CD8-positive, alpha-beta memory T cell (primary cell): ENCODE results near the gene HNRNPUL2. TPM values are rescaled to one million over a fixed set of nuclear protein-coding genes. Genes with fewer than 3 reads are reported as not detected.
"Not testable (repeated sequence)": the region's sequence is repeated elsewhere in the genome, so short reads cannot be mapped to it uniquely, and the experiment has no call there.

ENCODE experiments used
- CTCF ChIA-PET: fragments of 350-600 bp; sonication (Branson Sonifier 250); formaldehyde crosslinking; loops from one replicate; lab custom pipeline; 2021; ENCODE audit warnings: antibody characterized with exemption; lab: Charles Lee
- POLR2A ChIA-PET: fragments of 350-600 bp; sonication (Branson Sonifier 250); formaldehyde crosslinking; loops from one replicate; lab custom pipeline; 2021; ENCODE audit warnings: antibody characterized with exemption; lab: Charles Lee
- DNase-seq, 5 donors: peaks; one replicate each; pipeline versions ENCODE4 v3.0.0 to v3.0.0-alpha.2; 2020 to 2022; ENCODE audit warnings: mixed read lengths in 1 of 5
- H3K27ac ChIP-seq: one replicate; pipeline ENCODE4 v1.7.0; 2013; ENCODE audit warnings: low read depth, mild to moderate bottlenecking, low read length, moderate library complexity
- H3K27me3 ChIP-seq: 2 replicates; pipeline ENCODE4 v1.7.0; 2013; ENCODE audit warnings: low read length, mild to moderate bottlenecking; ENCODE audit not compliant: insufficient read depth, poor library complexity, severe bottlenecking
- H3K36me3 ChIP-seq: 2 replicates; pipeline ENCODE4 v1.7.0; 2013; ENCODE audit warnings: mild to moderate bottlenecking, low read length, moderate library complexity; ENCODE audit not compliant: insufficient read depth
- H3K4me1 ChIP-seq: 2 replicates; pipeline ENCODE4 v1.7.0; 2013; ENCODE audit warnings: mild to moderate bottlenecking, low read length, moderate library complexity; ENCODE audit not compliant: insufficient read depth
- H3K4me3 ChIP-seq: 2 replicates; pipeline ENCODE4 v1.7.0; 2013; ENCODE audit warnings: mild to moderate bottlenecking, low read length
- H3K9me3 ChIP-seq: 2 replicates; pipeline ENCODE4 v1.7.0; 2013; ENCODE audit warnings: mild to moderate bottlenecking, low read length
- H3K27ac Mint-ChIP-seq, 8 donors: one replicate each; pipeline ENCODE4 v1.8.0; 2020 to 2021; ENCODE audit warnings: mixed read lengths in 8 of 8, mild to moderate bottlenecking in 6 of 8, inconsistent platforms in 3 of 8, moderate library complexity in 3 of 8
- H3K27me3 Mint-ChIP-seq, 2 donors: one replicate each; pipeline ENCODE4 v1.8.0; 2020 to 2021; ENCODE audit warnings: mixed read lengths in 2 of 2, mild to moderate bottlenecking in 1 of 2, moderate library complexity in 1 of 2
- H3K36me3 Mint-ChIP-seq, 3 donors: one replicate each; pipeline ENCODE4 v1.8.0; 2020 to 2021; ENCODE audit warnings: mixed read lengths in 3 of 3, inconsistent platforms in 1 of 3, mild to moderate bottlenecking in 1 of 3
- H3K4me1 Mint-ChIP-seq, 3 donors: one replicate each; pipeline ENCODE4 v1.8.0; 2020 to 2021; ENCODE audit warnings: mixed read lengths in 3 of 3, inconsistent platforms in 1 of 3, mild to moderate bottlenecking in 1 of 3
- H3K4me3 Mint-ChIP-seq, 7 donors: one replicate each; pipeline ENCODE4 v1.8.0; 2020 to 2021; ENCODE audit warnings: mixed read lengths in 7 of 7, mild to moderate bottlenecking in 6 of 7, moderate library complexity in 4 of 7, inconsistent platforms in 2 of 7
- H3K9me3 Mint-ChIP-seq, 5 donors: one replicate each; pipeline ENCODE4 v1.8.0; 2020 to 2022; ENCODE audit warnings: mixed read lengths in 5 of 5, mild to moderate bottlenecking in 3 of 5, moderate library complexity in 2 of 5, inconsistent platforms in 1 of 5
- polyA plus RNA-seq: library from polyadenylated mRNA; unstranded; fragments of 300-500 nt; fragmentation: Illumina TruSeq; gene quantifications from one replicate; pipeline ENCODE4 v1.2.3, GENCODE V29; 2021
- total RNA-seq, 2 experiments: library from RNA; stranded (reverse); gene quantifications; one replicate each; pipeline ENCODE4 v1.2.3, GENCODE V29; 2021

Gene HNRNPUL2
- total and polyA plus RNA-seq, 3 experiments from 2014 or later, result 3.3 to 64.3 (median 58.7) TPM

DNA sequence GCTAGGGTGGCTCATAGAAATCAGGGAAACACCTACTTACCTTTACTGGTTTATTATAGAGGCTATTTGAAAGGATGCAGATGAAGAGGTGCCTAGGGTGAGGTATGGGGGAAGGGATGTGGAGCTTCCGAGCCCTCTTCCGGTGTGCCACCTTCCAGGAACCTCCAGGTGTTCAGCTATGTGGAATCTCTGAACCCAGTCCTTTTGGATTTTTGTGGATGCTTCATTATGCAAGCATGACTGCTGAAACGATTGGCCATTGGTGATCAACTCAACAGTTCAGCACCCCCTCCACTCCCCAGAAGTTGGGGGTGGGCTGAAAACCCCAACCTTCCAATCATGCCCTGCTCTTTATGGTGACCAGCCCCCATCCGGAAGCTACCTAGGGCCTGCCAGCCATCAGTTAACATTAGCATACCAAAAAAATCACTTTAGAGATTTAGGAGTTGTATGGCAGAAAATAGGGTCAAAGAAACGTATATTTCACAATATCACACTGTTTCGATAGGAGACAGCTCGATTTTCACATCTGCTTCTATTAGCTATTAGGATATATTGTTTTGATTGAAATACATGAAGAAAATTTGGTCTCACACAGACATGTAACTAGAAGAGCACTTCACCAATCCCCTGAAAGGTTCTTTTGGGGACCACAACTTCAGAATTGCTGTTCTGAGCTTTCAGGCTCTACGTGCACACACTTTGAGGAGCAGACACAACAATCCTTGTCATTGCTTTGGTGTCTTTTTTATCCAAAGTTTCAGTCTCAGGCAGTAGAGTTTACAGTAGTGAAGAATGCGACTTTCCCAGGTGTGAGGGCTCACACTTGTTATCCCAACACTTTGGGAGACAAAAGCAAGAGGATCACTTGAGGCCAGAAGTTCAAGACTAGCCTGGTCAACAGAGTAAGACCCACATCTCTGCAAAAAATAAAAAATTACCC, 30.9 kb upstream of the HNRNPUL2 start:
- ChIA-PET CTCF (interaction anchor here (1.5 to 2.4 kb wide), 3 partner anchors 10 to 28 kb away, joined by 4 to 7 read pairs (median 5); no protein-coding TSS in a partner anchor), POLR2A (interaction anchor here (0.8 kb wide), 1 partner anchor 31 kb away, joined by 4 read pairs; the partner anchor contains the start of gene HNRNPUL2)
- no peaks in the 10 kb centered on the region for H3K9me3 ChIP-seq

DNA sequence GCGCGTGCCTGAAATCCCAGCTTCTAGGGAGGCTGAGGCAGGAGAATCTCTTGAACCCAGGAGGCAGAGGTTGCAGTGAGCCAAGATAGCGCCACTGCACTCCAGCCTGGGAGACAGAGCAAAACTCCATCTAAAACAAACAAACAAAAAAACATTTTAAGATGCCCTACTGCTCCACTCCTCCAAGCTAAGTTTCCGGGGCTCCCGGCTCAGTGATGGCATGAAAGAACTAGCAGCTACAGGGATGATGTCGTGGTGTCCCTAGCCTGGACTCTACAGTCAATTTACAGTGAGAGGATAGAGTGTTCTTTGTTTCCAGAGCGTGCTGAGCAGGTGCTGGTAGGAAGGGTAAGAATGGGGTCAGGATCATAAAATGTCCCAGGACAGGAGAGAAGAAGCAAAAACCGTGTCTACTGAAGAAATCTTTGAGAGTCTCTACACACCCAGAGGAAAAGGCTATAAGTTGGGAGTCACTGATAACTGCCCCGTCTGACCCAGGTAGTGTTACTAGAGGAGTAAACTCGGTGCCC, 27.9 kb upstream of the HNRNPUL2 start:
- H3K27me3 Mint-ChIP-seq, result no peaks in the 10 kb centered on the region
- no peak overlapping the region for H3K27ac ChIP-seq
- ChIA-PET CTCF (interaction anchor here (0.6 to 3.6 kb wide), 2 partner anchors 14 to 51 kb away, joined by 3 to 31 read pairs; partner anchors contain the start of gene TAF6L), POLR2A (interaction anchor here (0.8 to 3.2 kb wide), 5 partner anchors 16 to 133 kb away, joined by 3 to 32 read pairs (median 21); partner anchors contain the start of genes B3GAT3, GNG3, TAF6L and TMEM179B)
- H3K27ac Mint-ChIP-seq, result peak overlapping the region in 4 of 8 donors; percentile 1 to 69 (median 57)
- peak overlapping the region in 5 of 7 donors; percentile 30 to 99 (median 63) for H3K4me3 Mint-ChIP-seq
- H3K4me1 ChIP-seq, result peaks cover 21% of the 10 kb centered on the region
- no peak overlapping the region for H3K4me3 ChIP-seq
- H3K9me3 ChIP-seq, result no peaks in the 10 kb centered on the region
- H3K27me3 ChIP-seq, result no peaks in the 10 kb centered on the region
- H3K9me3 Mint-ChIP-seq, result no peaks in the 10 kb centered on the region
- peaks cover 21 to 30% (median 28%) of the 10 kb centered on the region in 3 donors for H3K4me1 Mint-ChIP-seq
- peaks cover 0 to 18% (median 0%) of the 10 kb centered on the region in 3 donors for H3K36me3 Mint-ChIP-seq
- DNase-seq, result no peak
- H3K36me3 ChIP-seq, result peaks cover 14% of the 10 kb centered on the region

More for the DNA sequence above, 30.9 kb upstream of the HNRNPUL2 start:
- no peaks in the 10 kb centered on the region for H3K27me3 Mint-ChIP-seq
- Histone ChIP-seq H3K27me3 (no peaks in the 10 kb centered on the region), H3K36me3 (peaks cover 7% of the 10 kb centered on the region), H3K4me1 (peaks cover 23% of the 10 kb centered on the region), H3K27ac (no peak overlapping the region), H3K4me3 (no peak overlapping the region)
- peaks cover 0 to 21% (median 1%) of the 10 kb centered on the region in 3 donors for H3K36me3 Mint-ChIP-seq
- no peaks in the 10 kb centered on the region for H3K9me3 Mint-ChIP-seq
- peaks cover 29 to 37% (median 30%) of the 10 kb centered on the region in 3 donors for H3K4me1 Mint-ChIP-seq
- H3K4me3 Mint-ChIP-seq, result peak overlapping the region in 1 of 7 donors; percentile 18
- DNase-seq, result no peak
- H3K27ac Mint-ChIP-seq, result no peak overlapping the region

DNA sequence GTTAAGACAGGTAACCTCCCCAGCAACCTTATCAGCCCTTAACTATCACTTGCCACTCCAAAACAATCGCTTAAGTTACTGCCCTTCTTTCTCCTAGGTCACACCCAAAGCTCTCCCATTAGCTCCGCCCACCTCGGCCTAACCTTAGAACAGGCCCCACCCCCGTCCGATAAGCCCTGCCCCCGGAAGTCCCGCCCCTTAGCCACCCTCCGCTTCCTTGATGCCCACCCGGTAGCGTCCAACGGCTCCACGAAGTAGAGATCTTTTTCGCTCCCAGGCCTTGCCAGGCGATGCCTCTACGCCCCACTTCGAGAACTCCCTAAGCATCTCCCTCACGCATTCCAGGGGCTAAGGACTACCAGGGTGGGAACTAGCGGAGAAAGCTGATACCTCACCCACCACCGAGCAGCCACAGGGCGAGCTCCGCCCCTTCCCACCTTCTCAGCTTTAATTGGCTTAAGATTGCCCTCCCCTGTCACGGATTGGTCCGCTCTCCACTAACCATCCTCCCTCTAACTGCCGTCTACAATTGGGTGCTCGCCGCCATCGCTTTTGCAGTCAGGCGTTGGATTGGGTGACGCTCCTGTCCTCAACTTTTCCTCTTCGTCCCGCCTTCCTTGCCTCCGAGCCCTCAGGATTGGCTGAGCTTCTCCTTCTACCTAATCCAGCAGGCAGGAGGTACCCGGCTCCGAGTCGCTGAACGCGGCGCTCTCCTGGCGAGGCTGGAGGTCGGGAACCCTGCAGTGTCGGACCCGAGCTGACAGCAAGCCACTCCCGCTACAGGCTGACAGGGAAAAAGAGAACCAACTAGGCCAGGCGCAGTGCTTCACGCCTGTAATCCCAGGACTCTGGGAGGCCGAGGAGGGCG, 26.7 kb upstream of the HNRNPUL2 start, which contains the start of gene ZBTB3:
ZBTB3 (minus strand) TSS at position 425 of the 868 bp plus-strand sequence. CDS start 496 bp downstream, outside the sequence.
- H3K4me3 ChIP-seq, result peak within 1 kb of the TSS; percentile 99
- CTCF ChIA-PET, result interaction anchor here (0.8 to 3.6 kb wide), 20 partner anchors 10 to 194 kb away, joined by 3 to 36 read pairs (median 4); partner anchors contain the start of genes HNRNPUL2, NXF1, SLC3A2 and TAF6L
- H3K36me3 Mint-ChIP-seq, result peaks cover 0 to 27% (median under 1%) of the 10 kb centered on the region in 3 donors
- H3K4me3 Mint-ChIP-seq, result peak within 1 kb of the TSS; percentile 91 to 100 (median 99)
- H3K36me3 ChIP-seq, result peaks cover 14% of the 10 kb centered on the region
- no peaks in the 10 kb centered on the region for H3K9me3 ChIP-seq
- H3K27me3 ChIP-seq, result no peaks in the 10 kb centered on the region
- peaks cover 24 to 40% (median 33%) of the 10 kb centered on the region in 3 donors for H3K4me1 Mint-ChIP-seq
- peak within 1 kb of the TSS; percentile 91 for H3K27ac ChIP-seq
- H3K4me1 ChIP-seq, result peaks cover 22% of the 10 kb centered on the region
- POLR2A ChIA-PET, result interaction anchor here (0.5 to 3.2 kb wide), 23 partner anchors 13 to 180 kb away, joined by 3 to 70 read pairs (median 5); partner anchors contain the start of genes B3GAT3, BSCL2, C11orf98 and CSKMT
- peak within 1 kb of the TSS; percentile 83 to 99 (median 98) for H3K27ac Mint-ChIP-seq
- H3K27me3 Mint-ChIP-seq, result no peaks in the 10 kb centered on the region
- no peaks in the 10 kb centered on the region for H3K9me3 Mint-ChIP-seq
- DNase-seq, result peak; percentile 95 to 99 (median 98)

DNA sequence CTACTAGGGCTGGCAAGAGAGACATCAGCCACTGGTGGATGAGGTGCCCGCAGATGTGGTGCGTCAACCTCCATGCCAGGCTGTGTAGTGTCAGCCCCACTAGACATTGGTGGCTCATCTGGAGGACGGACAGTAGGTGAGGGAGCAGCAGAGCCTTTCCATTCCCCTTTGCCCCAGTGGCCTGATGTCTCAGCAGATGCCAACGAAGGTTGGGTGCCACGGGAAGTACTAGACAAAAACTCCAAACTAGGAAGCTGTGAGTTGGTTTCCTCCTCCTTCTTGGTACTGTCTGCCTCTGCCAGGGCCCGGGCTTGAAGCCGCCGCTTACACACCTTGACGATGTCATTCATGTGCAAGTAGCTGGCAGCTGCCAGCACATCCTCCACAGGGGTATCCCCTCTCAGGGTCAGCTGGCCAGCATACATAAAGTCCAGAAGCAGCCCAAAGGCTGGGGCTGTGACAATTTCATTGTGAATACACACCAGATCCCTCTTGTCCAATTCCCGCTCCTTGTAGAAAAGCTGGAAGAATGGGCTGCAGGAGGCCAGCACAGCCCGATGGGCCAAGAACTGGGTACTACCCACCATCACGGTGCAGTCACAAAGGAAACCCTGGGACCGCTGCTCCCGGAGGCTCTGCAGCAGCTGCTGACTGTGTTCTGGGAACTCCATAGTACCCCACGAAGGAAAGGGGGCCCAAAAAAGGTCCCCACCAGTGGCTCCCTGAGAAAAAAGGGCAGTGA, 25.9 kb upstream of the HNRNPUL2 start:
- ChIA-PET POLR2A (interaction anchor here (0.6 to 3.2 kb wide), 21 partner anchors 18 to 179 kb away, joined by 3 to 70 read pairs (median 5); partner anchors contain the start of genes B3GAT3, BSCL2, C11orf98 and CSKMT), CTCF (interaction anchor here (0.8 to 3.6 kb wide), 19 partner anchors 9 to 193 kb away, joined by 3 to 36 read pairs (median 5); partner anchors contain the start of genes HNRNPUL2, POLR2G, SLC3A2 and TAF6L)
- peak overlapping the region; percentile 91 for H3K27ac ChIP-seq
- peak overlapping the region; percentile 83 to 99 (median 98) for H3K27ac Mint-ChIP-seq
- peaks cover 26 to 43% (median 36%) of the 10 kb centered on the region in 3 donors for H3K4me1 Mint-ChIP-seq
- peak overlapping the region; percentile 99 for H3K4me3 ChIP-seq
- no peaks in the 10 kb centered on the region for H3K27me3 ChIP-seq
- H3K4me3 Mint-ChIP-seq, result peak overlapping the region; percentile 91 to 100 (median 99)
- no peak for DNase-seq
- peaks cover 0 to 30% (median 3%) of the 10 kb centered on the region in 3 donors for H3K36me3 Mint-ChIP-seq
- H3K36me3 ChIP-seq, result peaks cover 14% of the 10 kb centered on the region
- H3K9me3 Mint-ChIP-seq, result no peaks in the 10 kb centered on the region
- H3K9me3 ChIP-seq, result no peaks in the 10 kb centered on the region
- H3K27me3 Mint-ChIP-seq, result no peaks in the 10 kb centered on the region
- peaks cover 22% of the 10 kb centered on the region for H3K4me1 ChIP-seq

DNA sequence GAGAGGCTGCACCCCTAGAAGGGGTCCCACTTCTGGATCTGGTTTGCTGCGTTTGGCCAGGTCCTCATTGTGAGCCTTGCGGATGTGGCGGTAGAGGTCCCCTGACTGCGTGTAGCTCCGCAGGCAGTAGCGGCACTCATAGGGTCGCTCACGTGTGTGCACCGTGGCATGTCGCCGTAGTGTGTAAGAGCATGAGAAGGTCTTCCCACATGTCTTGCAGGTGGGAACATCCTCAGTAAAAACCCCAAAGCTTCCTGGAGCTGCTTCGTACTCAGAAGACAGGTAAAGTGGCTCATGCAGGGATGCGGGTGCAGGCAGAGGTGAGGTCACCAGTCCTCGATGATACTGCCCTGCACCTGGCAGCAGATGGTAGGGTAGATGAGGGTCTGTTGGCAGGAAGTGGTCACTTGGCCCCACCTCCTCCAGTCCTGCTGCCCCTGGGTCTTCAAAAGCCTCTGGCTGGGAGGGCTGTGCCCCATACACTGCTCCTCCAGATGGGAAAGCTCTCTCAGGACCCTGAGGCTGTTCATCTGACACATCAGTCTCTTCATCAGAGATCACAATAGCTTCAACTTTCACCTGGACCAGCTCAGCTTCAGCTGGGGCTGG, 25.0 kb upstream of the HNRNPUL2 start:
- Mint-ChIP-seq H3K36me3 (peaks cover 0 to 32% (median 3%) of the 10 kb centered on the region in 3 donors), H3K4me1 (peaks cover 26 to 45% (median 36%) of the 10 kb centered on the region in 3 donors), H3K27me3 (no peaks in the 10 kb centered on the region), H3K9me3 (no peaks in the 10 kb centered on the region), H3K4me3 (peak overlapping the region in 3 of 7 donors; percentile 8 to 100 (median 29)), H3K27ac (peak overlapping the region in 5 of 8 donors; percentile 23 to 99 (median 66))
- H3K4me1 ChIP-seq, result peaks cover 22% of the 10 kb centered on the region
- DNase-seq, result no peak
- CTCF ChIA-PET, result interaction anchor here (0.8 to 3.3 kb wide), 5 partner anchors 10 to 34 kb away, joined by 3 to 36 read pairs (median 4); partner anchors contain the start of genes POLR2G and TMEM179B
- no peak overlapping the region for H3K4me3 ChIP-seq
- no peaks in the 10 kb centered on the region for H3K27me3 ChIP-seq
- POLR2A ChIA-PET, result interaction anchor here (0.6 to 3.2 kb wide), 5 partner anchors 19 to 161 kb away, joined by 3 to 31 read pairs (median 18); partner anchors contain the start of genes HNRNPUL2, SLC3A2, TAF6L and TUT1
- H3K27ac ChIP-seq, result no peak overlapping the region
- H3K36me3 ChIP-seq, result peaks cover 14% of the 10 kb centered on the region
- H3K9me3 ChIP-seq, result no peaks in the 10 kb centered on the region

DNA sequence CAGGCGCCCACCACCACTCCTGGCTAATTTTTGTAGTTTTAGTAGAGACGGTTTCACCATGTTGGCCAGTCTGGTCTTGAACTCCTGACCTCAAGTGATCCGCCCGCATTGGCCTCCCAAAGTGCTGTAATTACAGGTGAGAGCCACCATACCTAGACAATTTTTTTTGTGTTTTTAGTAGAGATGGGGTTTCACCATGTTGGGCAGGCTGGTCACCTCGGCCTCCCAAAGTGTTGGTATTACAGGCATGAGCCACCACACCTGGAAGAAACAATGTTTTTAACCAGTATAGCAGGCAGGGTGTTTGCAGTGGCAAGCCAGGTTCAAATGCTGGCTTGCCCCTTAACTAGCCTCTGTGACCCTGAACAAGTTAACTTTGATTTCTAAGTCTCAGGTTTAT, 22.7 kb upstream of the HNRNPUL2 start:
- H3K27ac Mint-ChIP-seq, result peak overlapping the region in 1 of 8 donors; percentile 46
- H3K27me3 Mint-ChIP-seq, H3K9me3 ChIP-seq, DNase-seq, H3K9me3 Mint-ChIP-seq, H3K27me3 ChIP-seq, H3K4me3 ChIP-seq, H3K4me3 Mint-ChIP-seq, H3K27ac ChIP-seq: not testable (repeated sequence)
- H3K4me1 Mint-ChIP-seq, result peaks cover 24 to 45% (median 30%) of the 10 kb centered on the region in 3 donors
- ChIA-PET CTCF (interaction anchor here (1.2 kb wide), 1 partner anchor 36 kb away, joined by 3 read pairs; no protein-coding TSS in a partner anchor), POLR2A (interaction anchor here (1.1 kb wide), 1 partner anchor 20 kb away, joined by 4 read pairs; no protein-coding TSS in a partner anchor)
- peaks cover 22% of the 10 kb centered on the region for H3K4me1 ChIP-seq
- H3K36me3 ChIP-seq, result peaks cover 14% of the 10 kb centered on the region
- H3K36me3 Mint-ChIP-seq, result peaks cover 0 to 32% (median 3%) of the 10 kb centered on the region in 3 donors
